OCI-LY7 (cell line): ENCODE results near the gene TOGARAM1.

Source experiments
- EZH2phosphoT487 ChIP-seq: fragments of 200-600 bp; sonication (generic); IDR thresholded peaks from 2 replicates; pipeline ENCODE4 v1.6.1; 2018; ENCODE audit warnings: low read depth, borderline replicate concordance, mild to moderate bottlenecking, mixed run types, antibody characterized with exemption, low read length, moderate library complexity, mixed read lengths
- TF ChIP-seq, protein P1 (sequence below): fragments of 200-600 bp; sonication (generic); conservative IDR thresholded peaks from 2 replicates; pipeline ENCODE4 v1.5.1; 2014; ENCODE audit warnings: mild to moderate bottlenecking, antibody characterized with exemption, low read length, moderate library complexity, mixed read lengths

DNA sequence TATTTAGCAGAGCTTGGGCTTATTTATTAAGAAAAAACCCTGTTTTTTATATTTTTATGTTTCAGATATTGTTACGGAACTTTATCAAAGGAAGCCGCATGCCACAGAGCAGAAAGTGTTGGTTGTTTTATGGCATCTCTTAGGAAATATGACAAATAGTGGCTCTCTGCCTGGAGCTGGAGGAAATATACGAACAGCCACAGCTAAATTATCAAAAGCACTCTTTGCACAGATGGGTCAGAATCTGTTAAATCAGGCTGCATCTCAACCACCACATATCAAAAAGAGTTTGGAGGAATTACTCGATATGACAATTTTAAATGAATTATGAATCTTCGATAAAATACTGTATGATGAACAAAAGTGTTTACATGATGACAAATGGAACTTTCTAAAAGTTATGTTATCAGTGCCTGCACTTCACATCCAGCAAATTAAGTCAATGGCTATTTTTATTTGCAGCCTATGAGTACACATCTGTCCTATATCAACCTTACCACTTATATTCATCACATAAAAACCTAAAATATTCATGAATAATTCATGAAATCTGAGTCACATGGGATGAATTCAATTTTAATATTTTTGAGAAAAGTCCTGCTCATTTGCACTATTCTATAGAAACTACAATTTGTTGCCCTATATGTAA is 111.4 kb downstream of the TOGARAM1 start:
- TF ChIP-seq, protein P1, sequence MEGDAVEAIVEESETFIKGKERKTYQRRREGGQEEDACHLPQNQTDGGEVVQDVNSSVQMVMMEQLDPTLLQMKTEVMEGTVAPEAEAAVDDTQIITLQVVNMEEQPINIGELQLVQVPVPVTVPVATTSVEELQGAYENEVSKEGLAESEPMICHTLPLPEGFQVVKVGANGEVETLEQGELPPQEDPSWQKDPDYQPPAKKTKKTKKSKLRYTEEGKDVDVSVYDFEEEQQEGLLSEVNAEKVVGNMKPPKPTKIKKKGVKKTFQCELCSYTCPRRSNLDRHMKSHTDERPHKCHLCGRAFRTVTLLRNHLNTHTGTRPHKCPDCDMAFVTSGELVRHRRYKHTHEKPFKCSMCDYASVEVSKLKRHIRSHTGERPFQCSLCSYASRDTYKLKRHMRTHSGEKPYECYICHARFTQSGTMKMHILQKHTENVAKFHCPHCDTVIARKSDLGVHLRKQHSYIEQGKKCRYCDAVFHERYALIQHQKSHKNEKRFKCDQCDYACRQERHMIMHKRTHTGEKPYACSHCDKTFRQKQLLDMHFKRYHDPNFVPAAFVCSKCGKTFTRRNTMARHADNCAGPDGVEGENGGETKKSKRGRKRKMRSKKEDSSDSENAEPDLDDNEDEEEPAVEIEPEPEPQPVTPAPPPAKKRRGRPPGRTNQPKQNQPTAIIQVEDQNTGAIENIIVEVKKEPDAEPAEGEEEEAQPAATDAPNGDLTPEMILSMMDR: no peak
- no peak for TF ChIP-seq EZH2phosphoT487
